Non-pigmented ciliary epithelial cell (primary cell): ENCODE results near the gene EXOC6.
"Not testable (repeated sequence)": the region's sequence is repeated elsewhere in the genome, so short reads cannot be mapped to it uniquely, and the experiment has no call there.

Source experiments
- DNase-seq: peaks from one replicate; pipeline ENCODE4 v3.0.0-alpha.2; 2010; ENCODE audit warnings: low read depth

EXOC6 gene

DNA sequence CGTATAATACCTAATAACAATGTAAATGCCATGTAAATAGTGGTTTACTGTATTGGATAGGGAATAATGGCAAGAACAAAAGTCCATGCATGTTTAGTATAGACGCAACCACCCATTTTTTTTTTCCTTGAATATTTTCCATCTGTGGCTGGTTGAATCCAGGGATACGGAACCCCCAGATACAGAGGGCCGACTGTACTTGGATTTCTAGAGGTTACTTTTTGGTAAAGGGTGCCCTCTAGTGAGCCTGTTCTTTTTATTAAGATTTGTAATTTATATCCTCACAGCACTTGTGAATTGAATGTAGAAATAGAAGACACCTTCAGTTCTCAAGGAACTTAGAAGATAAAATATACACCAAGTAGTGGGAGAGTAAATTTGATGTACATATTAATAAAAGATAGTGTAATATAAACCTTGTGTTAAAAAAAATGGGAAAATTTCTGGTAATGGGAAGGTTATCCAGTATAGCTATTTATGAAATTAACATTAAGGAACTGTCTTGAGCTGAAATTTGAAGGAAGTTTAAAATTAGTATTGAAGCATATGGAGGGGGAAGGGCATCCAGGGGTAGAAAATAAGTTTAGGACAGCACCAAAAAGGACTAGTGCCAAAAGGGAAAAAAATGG is 32.0 kb downstream of the EXOC6 start:
- DNase-seq: peak; percentile 26

DNA sequence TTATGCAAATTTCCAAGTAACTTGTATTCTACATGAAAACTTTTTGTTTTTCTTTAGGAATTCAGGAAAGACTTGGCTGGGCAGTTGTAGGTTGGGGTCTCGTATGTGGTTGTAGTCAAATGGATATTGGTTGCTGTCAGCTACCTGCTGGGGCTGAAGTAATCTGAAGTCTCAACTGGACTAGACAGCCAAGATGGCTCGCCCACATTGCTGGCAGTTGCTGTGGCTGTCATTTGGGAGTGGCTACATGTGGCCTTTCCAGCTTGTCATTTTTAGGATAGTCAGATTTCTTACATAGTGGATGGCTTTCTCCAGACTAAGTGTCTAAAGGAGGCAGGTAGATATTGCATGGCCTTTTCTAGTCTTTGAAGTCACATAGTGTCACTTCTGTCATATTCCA is 32.6 kb downstream of the EXOC6 start:
- no peak for DNase-seq

DNA sequence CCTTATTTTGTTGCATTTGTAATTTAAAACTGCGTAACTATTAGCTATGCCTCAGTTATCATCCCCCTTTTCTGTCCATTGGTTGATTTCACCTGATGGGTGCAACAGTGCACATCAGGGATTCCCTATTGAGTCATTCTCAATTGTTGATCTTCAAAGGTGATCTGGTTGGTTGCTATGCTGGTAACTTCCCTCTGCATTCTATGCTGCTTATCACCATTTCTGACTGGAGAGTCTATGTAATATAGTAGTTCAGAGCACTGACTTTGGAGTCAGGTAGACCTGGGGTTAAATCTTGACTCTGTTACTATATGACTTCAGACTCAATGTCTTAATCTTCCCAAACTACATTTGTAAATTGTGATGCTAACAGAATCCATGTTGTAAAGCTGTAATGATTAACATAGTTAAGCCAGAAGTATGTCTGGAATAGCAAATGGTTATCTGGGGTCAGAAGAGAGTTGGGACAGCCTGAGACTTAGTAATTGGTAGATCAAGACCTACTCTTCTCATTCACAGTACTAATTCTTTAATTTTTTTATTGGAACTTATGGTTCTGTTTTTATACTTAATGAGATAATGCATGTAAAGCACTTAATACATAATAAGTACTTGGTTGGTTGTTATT is 38.1 kb downstream of the EXOC6 start:
- no peak for DNase-seq

DNA sequence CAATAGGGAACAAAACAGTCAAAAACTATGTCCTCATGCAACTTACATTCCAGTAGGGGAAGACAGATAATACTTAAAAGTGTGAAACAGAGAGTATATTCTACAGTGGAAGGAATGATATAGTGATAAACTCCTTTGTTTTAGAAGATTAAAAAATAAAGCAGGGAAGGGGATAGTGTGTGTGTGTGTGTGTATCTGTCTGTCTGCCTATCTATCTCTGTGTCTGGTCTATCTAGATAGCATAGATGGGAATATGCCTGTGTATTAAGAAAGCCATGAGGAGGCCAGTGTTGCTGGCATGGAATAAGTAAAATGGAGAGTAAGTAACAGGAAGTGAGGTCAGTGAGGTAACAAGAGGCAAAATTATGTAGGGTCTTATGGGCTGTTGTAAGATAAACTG is 42.2 kb downstream of the EXOC6 start:
- DNase-seq: no peak

DNA sequence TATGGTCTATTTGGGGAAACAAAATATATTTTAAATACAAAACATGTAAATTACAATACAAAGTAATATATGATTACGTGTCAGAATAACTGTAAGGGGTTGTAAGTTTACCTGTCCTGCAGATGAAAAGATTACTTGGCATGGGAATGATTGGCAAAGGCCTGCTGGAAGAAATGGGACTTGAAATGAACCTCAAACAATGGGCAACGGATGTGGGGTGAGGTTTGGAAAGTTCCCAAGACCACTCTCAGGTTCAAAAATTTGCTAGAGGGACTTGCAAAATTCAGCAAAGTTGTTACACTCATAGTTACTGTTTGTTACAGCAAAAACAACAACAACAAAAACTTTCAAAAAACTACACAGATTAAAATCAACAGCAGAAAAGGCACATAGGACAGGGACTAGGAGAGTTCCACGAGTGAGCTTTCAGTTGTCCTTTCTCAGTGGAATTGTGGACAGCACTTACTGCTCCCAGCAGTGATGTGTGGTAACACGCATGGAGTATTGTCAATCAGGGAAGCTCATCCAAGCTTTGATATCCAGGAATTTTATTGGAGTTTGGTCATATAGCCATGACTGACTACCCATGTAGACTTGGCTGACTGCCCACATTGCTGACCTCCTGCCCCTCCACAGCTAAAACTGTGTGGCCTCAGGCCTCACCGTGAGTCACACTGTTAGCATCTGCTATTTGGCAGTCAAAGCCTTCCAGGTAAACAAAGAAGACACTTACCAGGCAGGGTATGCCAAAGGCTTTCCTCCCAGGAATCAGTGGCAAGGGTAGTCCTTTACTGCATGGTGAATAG is 43.8 kb downstream of the EXOC6 start:
- DNase-seq: peak; percentile 53

DNA sequence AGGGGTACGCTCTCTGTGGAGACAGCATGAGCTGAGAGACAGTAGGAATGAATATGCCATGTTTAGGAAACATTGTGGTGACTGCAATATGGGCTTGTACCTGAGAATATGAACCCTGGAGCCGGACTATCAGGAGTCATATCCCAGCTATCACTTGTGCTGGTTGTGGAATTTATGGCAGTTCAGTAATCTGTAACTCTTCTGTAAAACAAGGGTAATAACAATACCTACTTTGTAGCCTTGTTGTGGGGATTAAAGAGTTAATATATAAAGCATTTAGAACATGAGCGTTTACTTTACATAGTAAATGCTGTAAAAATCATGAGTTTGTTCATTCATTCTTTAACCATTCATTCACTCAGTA is 44.4 kb downstream of the EXOC6 start:
- no peak for DNase-seq

DNA sequence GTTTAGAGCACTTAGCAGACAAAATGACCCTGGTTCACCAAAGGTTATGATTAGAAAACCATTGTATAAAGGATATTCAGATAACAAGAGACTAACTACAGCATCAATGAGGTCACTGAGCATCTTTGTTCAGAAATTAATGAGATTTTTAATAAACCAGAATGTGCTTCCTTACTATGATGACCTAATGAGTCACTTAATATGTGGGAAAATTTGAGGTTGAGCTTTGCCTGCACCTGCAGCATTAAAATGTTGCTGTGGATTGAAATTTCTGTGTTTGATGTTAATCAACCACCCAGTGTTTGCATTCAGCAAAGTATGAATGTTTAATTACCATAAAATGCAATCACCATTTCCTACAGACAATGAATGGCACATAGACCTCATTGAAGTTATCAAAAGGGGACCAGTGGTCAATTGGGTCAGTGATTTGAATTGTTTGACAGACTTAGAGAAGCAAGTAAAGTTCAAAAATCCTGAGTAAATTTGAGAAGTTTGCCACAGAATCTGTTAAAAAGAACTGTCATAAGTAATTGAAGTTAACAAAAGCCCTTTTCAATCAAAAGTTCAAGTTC is 45.8 kb downstream of the EXOC6 start:
- DNase-seq: no peak

DNA sequence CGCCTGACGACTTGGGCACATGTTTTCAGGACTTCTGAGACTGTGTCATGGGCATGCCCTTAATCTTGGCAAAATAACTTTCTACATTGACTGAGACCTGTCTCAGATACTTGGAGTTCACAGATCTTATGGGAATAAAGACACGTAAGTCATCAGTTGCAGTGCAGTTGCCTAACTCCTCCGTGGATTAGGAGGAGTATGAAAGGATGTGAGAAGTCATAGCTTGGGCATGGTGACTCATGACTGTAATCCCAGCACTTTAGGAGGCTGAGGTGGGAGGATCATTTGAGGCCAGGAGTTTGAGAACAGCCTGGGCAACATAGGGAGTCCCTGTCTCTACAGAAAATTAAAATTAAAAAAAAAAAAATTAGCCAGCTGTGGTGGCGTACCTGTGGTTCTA is 49.6 kb downstream of the EXOC6 start:
- no peak for DNase-seq

DNA sequence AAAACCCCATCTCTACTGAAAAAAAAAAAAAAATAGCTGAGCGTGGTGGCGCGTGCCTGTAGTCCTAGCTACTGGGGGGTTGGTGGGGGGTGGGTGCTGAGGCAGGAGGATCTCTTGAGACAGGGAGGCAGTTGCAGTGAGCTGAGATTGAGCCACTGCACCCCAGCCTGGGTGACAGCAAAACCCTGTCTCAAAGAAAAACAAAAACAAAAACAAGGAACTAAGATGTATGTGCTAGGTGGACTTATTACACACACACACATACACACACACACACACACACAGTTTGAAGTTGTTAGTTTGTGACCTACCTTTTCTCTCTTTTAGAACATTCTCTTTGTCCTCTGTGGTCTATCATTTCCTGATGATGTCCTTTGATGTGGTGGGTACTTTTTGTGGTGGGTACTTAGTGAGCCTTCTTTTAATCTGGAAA is 53.5 kb downstream of the EXOC6 start:
- DNase-seq: no peak

DNA sequence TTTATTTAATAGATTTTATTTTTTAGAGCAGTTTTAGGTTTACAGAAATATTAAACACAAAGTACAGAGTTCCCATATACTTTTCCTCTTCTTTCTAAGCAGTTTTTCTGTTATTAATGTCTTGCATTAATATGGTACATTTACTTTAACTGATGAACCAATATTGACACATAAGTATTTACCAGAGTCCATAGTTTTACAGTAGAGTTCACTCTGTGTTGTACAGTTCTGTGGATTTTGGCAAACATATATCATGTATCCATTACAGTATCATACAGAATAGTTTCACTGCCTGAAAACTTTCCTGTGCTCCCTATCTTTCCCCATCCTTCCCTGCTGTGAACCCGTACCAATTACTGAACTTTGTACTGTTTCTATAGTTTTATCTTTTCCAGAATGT is 55.3 kb downstream of the EXOC6 start:
- no peak for DNase-seq

DNA sequence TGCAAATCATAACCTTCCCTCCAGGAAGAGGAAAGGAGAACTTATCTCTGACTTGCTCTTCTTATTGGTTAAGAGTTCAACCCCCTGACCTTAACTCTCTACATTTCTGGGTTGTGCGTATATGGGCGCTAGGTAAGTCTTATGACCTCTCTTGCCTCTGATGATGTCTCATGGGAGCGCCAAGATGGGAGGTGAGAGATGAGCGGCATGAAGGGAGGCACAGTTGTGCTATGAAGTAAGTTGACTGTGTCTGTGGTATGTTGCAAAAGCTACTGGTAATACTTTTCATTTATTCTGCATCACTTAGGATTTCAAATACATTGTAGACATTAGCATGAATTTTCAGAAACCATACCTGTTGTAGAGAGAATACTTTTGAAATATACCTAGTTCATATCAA is 59.0 kb downstream of the EXOC6 start:
- DNase-seq: no peak

DNA sequence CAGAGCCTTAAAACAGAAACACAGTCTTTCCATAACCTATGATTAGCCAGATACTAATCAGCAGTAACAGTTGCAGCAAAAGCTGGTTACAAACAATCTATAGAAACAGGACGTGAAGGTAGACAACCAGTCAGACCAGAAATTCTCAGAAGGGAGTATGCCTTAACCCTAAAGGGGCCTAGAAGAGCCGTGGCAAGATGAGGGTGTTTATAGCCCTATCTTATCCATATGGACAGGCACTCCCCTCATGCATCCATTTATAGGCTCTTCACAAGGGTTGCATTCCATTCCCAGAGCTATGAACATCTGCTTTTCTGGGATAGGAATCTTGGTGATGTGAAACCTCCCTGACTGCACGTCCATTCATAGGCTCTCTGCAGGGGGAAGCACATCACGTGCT is 64.3 kb downstream of the EXOC6 start:
- DNase-seq: not testable (repeated sequence)

DNA sequence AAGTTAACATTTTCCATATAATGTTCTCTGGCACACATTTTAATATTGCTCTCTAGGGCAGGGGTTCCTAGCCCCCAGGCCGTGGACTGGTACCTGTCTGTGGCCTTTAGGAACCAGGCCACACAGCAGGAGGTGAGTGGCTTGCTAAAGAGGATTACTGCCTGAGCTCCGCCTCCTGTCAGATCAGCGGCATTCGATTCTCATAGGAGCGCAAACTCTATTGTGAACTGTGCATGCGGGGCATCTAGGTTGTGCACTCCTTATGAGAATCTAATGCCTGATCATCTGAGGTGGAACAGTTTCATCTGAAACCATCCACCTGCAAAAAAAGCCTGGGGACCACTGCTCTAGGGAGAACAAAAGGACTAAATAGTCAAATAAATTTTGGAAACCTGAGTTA is 65.7 kb downstream of the EXOC6 start:
- DNase-seq: no peak

DNA sequence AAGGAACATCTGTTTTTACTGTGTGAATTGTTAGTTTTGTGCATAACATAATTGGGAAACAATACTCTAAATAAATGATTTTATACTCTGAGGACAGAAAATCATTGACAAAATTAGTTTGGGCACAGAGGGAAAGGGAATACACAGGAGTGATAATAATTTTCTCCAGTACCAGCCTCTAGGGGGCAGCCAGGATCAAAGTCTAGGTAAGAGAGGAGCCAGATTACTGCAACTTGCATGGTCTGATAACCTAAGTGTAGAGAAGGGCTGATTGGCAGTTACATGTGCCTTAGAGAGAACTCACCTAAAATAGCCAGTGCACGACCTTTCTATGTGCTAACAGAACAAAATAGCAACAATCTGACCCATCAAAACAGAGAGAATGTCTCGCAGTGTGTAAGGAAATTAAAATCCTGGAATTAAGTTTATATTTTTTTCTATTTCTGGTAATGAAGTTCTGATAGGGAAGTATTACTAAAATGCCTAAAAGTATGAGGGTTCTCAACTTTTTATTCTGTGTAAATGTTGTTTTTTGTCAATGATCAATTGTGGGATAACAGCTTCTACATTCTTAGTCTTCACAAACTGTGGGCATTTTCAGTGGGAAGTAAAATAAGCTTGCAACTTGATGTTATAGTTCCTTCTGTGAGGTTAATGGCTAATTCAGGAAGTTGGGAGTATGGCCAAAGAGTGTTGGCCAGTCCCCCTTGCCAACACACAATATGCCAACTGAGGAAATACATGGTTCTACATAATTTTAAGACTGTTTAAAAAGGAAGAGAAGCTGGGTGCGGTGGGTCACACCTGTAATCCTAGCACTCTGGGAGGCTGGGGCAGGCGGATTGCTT is 66.4 kb downstream of the EXOC6 start:
- peak; percentile 14 for DNase-seq

DNA sequence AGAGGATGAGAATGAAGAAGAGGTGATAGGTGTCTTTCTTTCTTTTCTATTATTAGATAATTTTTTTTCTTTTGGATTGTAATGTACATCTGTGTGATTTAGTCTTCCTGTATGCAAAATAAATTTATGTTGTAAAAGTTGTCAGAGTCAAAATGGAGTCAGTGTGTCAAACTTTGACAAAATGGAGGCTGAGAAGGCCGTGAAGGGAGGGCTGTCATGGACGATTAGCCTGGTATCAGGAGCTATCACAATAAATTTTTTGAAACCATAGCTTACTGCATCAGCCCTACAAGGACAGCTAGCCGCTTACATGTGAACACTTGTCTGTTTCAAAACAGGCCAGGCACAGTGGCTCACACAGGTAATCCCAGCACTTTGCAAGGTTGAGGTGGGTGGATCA is 67.6 kb downstream of the EXOC6 start:
- no peak for DNase-seq

DNA sequence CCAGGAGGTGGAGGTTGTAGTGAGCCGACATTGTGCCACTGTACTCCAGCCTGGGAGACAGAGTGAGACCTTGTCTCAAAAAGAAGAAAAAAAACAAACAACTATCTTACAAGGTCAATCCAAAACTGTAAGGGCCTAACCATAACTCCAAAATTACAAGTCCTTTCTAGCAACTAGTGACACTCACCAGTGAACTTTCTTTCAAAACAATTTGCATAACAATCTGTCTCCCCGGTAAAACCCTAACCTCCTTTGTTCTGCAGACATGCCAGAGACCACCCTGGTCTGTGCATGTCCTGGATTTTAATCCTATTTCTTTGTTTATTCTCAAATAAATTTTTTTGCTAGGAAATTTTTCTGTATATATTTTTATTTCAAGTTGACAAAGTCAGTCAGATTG is 68.1 kb downstream of the EXOC6 start:
- no peak for DNase-seq

DNA sequence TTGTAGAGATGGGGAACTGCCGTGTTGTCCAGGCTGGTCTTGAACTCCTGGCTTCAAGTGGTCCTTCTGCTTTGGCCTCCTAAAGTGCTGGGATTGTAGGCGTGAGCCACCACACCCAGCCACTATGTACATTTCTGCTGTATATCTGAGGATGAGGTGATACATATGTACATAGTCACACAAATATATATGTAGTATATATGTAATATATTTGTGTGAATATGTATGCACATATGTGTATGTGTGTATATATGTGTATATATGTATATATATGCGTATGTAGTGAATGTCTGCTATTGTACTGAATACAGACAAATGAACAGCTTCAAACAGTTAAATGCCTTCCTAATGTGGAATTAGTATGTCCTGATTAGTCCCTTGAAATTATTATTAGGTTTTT is 70.3 kb downstream of the EXOC6 start:
- DNase-seq: no peak

DNA sequence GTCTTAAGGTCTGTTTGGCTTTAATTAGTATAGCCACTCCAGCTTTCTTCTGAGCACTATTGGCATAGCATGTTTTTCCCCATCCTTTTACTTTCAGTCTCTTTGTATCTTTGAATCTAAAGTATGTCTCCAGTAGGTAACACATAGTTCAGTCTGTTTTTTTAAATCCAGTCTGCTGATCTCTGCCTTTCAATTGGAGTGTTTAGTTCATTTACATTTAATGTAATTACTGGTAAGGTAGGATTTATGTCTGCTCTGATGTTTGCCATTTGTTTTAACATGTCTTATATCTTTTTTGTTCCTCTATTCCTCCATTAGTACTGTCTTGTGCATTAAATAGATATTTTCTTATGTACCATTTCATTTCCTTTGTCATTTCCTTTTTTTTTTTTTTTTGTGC is 72.5 kb downstream of the EXOC6 start:
- DNase-seq: no peak

DNA sequence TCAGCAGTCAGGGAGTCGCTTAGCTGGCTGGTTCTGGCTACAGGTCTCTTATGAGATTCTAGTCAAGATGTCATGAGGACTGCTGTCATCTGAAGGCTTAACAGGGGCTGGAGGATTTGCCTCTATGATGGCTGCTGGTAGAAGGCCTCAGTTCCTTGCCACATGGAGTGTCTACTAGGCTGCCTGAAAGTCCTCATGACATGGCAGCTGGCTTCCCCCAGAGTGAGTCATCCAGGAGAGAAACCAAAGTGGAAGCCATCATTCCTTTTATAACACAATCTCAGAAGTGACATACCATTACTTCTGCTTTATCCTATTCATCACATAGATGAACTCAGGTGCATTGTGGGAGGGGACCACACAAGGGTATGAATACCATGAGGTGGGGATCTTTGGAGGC is 75.1 kb downstream of the EXOC6 start:
- DNase-seq: no peak

DNA sequence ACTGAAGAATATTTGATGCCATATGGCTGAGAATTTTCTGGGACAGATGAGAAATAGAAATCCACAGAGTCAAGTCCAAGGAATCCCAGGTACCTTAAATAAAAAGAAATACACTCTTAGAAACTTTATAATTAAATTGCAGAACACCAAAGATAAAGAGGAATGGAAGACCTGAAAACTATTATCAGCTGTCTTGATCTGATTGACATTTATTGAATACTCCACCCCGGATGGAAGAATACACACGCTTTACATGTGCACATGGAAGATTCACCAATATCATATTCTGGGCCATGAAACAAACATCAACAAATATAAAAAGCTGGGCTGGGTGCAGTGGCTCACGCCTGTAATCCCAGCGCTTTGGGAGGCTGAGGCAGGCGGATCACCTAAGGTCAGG is 81.6 kb downstream of the EXOC6 start:
- no peak for DNase-seq

DNA sequence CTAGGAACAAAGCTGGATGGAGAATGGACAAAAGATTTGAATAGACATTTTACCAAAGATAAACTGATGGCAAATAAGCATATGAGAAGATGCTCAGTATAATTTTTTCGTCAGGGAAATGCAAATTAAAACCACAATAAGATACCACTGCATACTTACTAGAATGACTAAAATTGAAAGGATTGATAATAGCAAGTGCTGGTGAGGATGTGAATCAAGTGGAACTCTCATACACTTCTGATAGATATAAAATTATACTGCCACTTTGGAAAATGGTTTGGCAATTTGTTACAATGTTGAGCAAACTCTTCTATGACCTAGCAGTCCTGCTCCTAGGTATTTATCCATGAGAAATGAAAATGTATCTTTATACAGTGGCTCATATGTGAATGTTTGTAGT is 83.3 kb downstream of the EXOC6 start:
- no peak for DNase-seq

DNA sequence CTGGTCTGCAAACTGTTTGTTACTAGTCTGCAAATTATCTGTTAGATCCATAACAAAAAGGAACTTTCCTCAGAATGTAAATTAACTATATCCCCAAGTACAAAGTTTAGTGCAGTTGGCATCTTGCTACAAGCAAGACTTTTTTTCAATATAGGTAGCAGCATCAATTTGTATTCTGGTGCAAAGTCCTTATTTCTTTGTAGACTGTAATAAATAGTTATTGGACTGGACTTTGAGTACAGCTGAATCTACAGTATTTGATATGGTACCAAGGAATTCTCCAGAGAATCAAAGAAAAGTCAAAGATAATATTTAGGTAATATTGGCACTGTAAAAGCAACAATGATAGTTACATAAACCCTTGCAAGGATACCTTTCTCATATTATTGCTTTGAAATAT is 89.6 kb downstream of the EXOC6 start:
- no peak for DNase-seq
